ENCODE results near the gene SPATA32.

DNA sequence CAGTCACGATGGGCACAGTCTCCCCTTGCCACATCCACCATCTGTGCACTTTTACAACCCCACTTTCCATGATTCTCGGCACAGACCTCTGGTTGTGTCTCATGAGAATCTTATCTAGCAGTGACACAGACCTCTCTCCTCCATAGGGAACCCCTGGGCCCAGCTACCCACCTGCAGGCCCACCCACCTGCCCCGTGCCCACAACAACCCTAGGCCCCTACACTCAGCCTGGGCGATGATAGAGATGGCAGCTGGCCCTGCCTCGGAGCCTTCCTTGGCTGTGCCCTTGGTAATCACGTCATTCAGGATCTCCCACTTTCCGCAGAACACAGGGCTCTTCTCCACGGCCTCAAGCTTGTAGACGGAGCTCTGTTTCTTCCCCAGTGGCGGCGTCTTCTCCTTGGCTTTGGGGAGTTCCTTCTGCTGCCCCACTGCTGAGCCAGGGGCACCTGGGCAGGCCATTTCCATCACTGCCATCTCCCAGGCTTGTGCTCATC lies 28.4 kb upstream of the SPATA32 start:
- TF ChIP-seq EZH2phosphoT487 (IDR thresholded peaks at IDR 0.05) (no peak), EZH2 (IDR thresholded peaks at IDR 0.05) (no peak)
- TF ChIP-seq, protein P1, sequence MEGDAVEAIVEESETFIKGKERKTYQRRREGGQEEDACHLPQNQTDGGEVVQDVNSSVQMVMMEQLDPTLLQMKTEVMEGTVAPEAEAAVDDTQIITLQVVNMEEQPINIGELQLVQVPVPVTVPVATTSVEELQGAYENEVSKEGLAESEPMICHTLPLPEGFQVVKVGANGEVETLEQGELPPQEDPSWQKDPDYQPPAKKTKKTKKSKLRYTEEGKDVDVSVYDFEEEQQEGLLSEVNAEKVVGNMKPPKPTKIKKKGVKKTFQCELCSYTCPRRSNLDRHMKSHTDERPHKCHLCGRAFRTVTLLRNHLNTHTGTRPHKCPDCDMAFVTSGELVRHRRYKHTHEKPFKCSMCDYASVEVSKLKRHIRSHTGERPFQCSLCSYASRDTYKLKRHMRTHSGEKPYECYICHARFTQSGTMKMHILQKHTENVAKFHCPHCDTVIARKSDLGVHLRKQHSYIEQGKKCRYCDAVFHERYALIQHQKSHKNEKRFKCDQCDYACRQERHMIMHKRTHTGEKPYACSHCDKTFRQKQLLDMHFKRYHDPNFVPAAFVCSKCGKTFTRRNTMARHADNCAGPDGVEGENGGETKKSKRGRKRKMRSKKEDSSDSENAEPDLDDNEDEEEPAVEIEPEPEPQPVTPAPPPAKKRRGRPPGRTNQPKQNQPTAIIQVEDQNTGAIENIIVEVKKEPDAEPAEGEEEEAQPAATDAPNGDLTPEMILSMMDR (IDR thresholded peaks at IDR 0.05), result no peak
